ENCODE measurements around the gene GRID1.

DNA sequence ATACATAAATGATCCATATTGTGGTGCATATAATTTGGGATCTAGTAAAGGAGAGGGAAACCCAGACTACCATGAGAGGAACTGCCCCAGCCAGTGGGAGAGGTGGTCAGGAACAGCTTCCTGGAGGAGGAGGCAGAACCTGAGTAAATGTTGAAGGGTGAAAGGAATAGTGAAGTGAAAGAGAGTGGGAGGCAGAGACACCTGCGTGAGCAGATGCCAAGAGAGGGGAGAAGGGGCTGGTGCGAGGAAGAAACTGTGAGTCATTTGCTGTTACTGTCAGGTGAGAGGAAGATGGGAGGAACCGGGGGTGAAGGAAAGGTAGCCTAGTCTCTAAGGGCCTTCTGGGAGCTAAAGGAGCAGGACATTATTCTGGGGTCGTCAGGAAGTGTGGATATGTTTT, 294.8 kb downstream of the GRID1 start:
- TF ChIP-seq, protein P1, sequence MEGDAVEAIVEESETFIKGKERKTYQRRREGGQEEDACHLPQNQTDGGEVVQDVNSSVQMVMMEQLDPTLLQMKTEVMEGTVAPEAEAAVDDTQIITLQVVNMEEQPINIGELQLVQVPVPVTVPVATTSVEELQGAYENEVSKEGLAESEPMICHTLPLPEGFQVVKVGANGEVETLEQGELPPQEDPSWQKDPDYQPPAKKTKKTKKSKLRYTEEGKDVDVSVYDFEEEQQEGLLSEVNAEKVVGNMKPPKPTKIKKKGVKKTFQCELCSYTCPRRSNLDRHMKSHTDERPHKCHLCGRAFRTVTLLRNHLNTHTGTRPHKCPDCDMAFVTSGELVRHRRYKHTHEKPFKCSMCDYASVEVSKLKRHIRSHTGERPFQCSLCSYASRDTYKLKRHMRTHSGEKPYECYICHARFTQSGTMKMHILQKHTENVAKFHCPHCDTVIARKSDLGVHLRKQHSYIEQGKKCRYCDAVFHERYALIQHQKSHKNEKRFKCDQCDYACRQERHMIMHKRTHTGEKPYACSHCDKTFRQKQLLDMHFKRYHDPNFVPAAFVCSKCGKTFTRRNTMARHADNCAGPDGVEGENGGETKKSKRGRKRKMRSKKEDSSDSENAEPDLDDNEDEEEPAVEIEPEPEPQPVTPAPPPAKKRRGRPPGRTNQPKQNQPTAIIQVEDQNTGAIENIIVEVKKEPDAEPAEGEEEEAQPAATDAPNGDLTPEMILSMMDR (conservative IDR thresholded peaks at IDR 0.05): no peak
- TF ChIP-seq EZH2 (IDR thresholded peaks at IDR 0.05; ENCODE audit: low read depth): no peak
